ENCODE results near the gene PRKAG2.

GRCh38 chr7:151800391-151800790 lies 76.5 kb downstream of the PRKAG2 start:
- TF ChIP-seq CTCF (conservative IDR thresholded peaks at IDR 0.05; ENCODE audit: low read depth in 2 of 2) (no peak), EZH2 (IDR thresholded peaks at IDR 0.05; ENCODE audit: low read depth, unreplicated experiment) (no peak), POLR2AphosphoS5 (IDR thresholded peaks at IDR 0.05; ENCODE audit: low read depth) (no peak), EZH2phosphoT487 (IDR thresholded peaks at IDR 0.05; ENCODE audit: unreplicated experiment) (no peak), NANOG (IDR thresholded peaks at IDR 0.05; ENCODE audit: borderline replicate concordance) (no peak), ZNF462 (CRISPR knock-in tag; IDR thresholded peaks at IDR 0.05) (no peak), JUNB (IDR thresholded peaks at IDR 0.05; ENCODE audit: unreplicated experiment) (no peak), ETS1 (IDR thresholded peaks at IDR 0.05) (no peak), STAT1 (IDR thresholded peaks at IDR 0.05; ENCODE audit: unreplicated experiment) (no peak), ZNF114 (CRISPR knock-in tag; IDR thresholded peaks at IDR 0.05) (no peak), CREB1 (CRISPR knock-in tag; IDR thresholded peaks at IDR 0.05; ENCODE audit: low read depth) (no peak), REST (IDR thresholded peaks at IDR 0.05; ENCODE audit: unreplicated experiment) (no peak)
